Nephron (organoid): ENCODE measurements around the gene PLEKHA7.

Experiments
- H3K27ac Mint-ChIP-seq, 3 experiments: 2 replicates each; pipeline ENCODE4 v1.8.0; 2020; ENCODE audit warnings: mixed read lengths in 3 of 3, mild to moderate bottlenecking in 2 of 3, moderate library complexity in 1 of 3
- H3K27me3 Mint-ChIP-seq: 2 replicates; pipeline ENCODE4 v1.8.0; 2021; ENCODE audit warnings: low read depth, mild to moderate bottlenecking, moderate library complexity, mixed read lengths
- H3K36me3 Mint-ChIP-seq: 2 replicates; pipeline ENCODE4 v1.8.0; 2020; ENCODE audit warnings: low read depth, mixed read lengths
- H3K4me1 Mint-ChIP-seq: 2 replicates; pipeline ENCODE4 v1.8.0; 2020; ENCODE audit warnings: mixed read lengths
- H3K4me3 Mint-ChIP-seq, 3 experiments: 2 replicates each; pipeline ENCODE4 v1.8.0; 2020; ENCODE audit warnings: mild to moderate bottlenecking in 3 of 3, mixed read lengths in 3 of 3, moderate library complexity in 2 of 3
- H3K9me3 Mint-ChIP-seq: 2 replicates; pipeline ENCODE4 v1.8.0; 2020; ENCODE audit warnings: mixed read lengths
- CTCF ChIP-seq, 3 experiments: fragments of 200-600 bp; sonication (generic); IDR thresholded peaks; one replicate each; pipeline ENCODE4 v1.5.0; 2021; ENCODE audit warnings: antibody characterized with exemption in 3 of 3; ENCODE audit not compliant: unreplicated experiment in 3 of 3

The PLEKHA7 gene

GRCh38 chr11:17026487-17027082 is 12.4 kb upstream of the PLEKHA7 start:
- H3K4me3 Mint-ChIP-seq = no peak overlapping the region
- no peak for TF ChIP-seq CTCF (IDR thresholded peaks at IDR 0.05; ENCODE audit: unreplicated experiment in 3 of 3)
- H3K9me3 Mint-ChIP-seq = peaks cover 8% of the 10 kb centered on the region
- H3K27ac Mint-ChIP-seq = no peak overlapping the region
- H3K36me3 Mint-ChIP-seq = peaks cover 4% of the 10 kb centered on the region
- H3K4me1 Mint-ChIP-seq = no peaks in the 10 kb centered on the region
- no peaks in the 10 kb centered on the region for H3K27me3 Mint-ChIP-seq

- Mint-ChIP-seq H3K4me3 (no peak overlapping the region), H3K36me3 (no peaks in the 10 kb centered on the region), H3K4me1 (no peaks in the 10 kb centered on the region), H3K9me3 (peaks cover 4% of the 10 kb centered on the region), H3K27me3 (no peaks in the 10 kb centered on the region), H3K27ac (no peak overlapping the region)
- no peak for TF ChIP-seq CTCF (IDR thresholded peaks at IDR 0.05; ENCODE audit: unreplicated experiment in 3 of 3)
These were observed 10.7 kb upstream of the PLEKHA7 start for GRCh38 chr11:17024924-17025323.

GRCh38 chr11:17021511-17021910 is 7.3 kb upstream of the PLEKHA7 start:
- no peak for TF ChIP-seq CTCF (IDR thresholded peaks at IDR 0.05; ENCODE audit: unreplicated experiment in 3 of 3)
- Mint-ChIP-seq H3K36me3 (no peaks in the 10 kb centered on the region), H3K27ac (no peak overlapping the region), H3K9me3 (no peaks in the 10 kb centered on the region), H3K4me1 (no peaks in the 10 kb centered on the region), H3K4me3 (no peak overlapping the region), H3K27me3 (peaks cover 3% of the 10 kb centered on the region)

- Mint-ChIP-seq H3K9me3 (no peaks in the 10 kb centered on the region), H3K27me3 (peaks cover 10% of the 10 kb centered on the region), H3K4me3 (no peak overlapping the region), H3K4me1 (peaks cover 4% of the 10 kb centered on the region), H3K27ac (no peak overlapping the region), H3K36me3 (no peaks in the 10 kb centered on the region)
- TF ChIP-seq CTCF (IDR thresholded peaks at IDR 0.05; ENCODE audit: unreplicated experiment in 3 of 3) = no peak
These were observed 6.6 kb upstream of the PLEKHA7 start for GRCh38 chr11:17020831-17021230.

- Mint-ChIP-seq H3K4me3 (no peak overlapping the region), H3K4me1 (peaks cover 15% of the 10 kb centered on the region), H3K9me3 (no peaks in the 10 kb centered on the region), H3K27ac (no peak overlapping the region), H3K27me3 (peaks cover 23% of the 10 kb centered on the region), H3K36me3 (no peaks in the 10 kb centered on the region)
- no peak for TF ChIP-seq CTCF (IDR thresholded peaks at IDR 0.05; ENCODE audit: unreplicated experiment in 3 of 3)
These were observed 5.0 kb upstream of the PLEKHA7 start for GRCh38 chr11:17019232-17019631.

GRCh38 chr11:17015627-17016126 is 1.5 kb upstream of the PLEKHA7 start:
- H3K4me3 Mint-ChIP-seq = peak overlapping the region; percentile 65 to 91 (median 90)
- H3K27ac Mint-ChIP-seq = peak overlapping the region in 2 of 3 experiments; percentile 45 to 95
- H3K27me3 Mint-ChIP-seq = peaks cover 23% of the 10 kb centered on the region
- H3K4me1 Mint-ChIP-seq = peaks cover 15% of the 10 kb centered on the region
- TF ChIP-seq CTCF (IDR thresholded peaks at IDR 0.05; ENCODE audit: unreplicated experiment in 3 of 3) = no peak
- H3K9me3 Mint-ChIP-seq = no peaks in the 10 kb centered on the region
- H3K36me3 Mint-ChIP-seq = no peaks in the 10 kb centered on the region
